ENCODE measurements around the gene LAD1.

The LAD1 gene

GRCh38 chr1:201391651-201392511, 7.2 kb downstream of the LAD1 start:
- no peak for DNase-seq (ENCODE audit: low read depth in 3 of 3)

- no peak for DNase-seq (ENCODE audit: low read depth in 3 of 3)
These were observed 7.9 kb downstream of the LAD1 start for GRCh38 chr1:201391225-201391624.

- no peak for DNase-seq (ENCODE audit: low read depth in 3 of 3)
These were observed 10.1 kb downstream of the LAD1 start for GRCh38 chr1:201389051-201389450.

GRCh38 chr1:201386208-201386607, 12.9 kb downstream of the LAD1 start:
- DNase-seq (ENCODE audit: low read depth in 3 of 3): no peak

GRCh38 chr1:201385299-201385891, 13.7 kb downstream of the LAD1 start:
- no peak for DNase-seq (ENCODE audit: low read depth in 3 of 3)

GRCh38 chr1:201384406-201384782, 14.7 kb downstream of the LAD1 start:
- no peak for DNase-seq (ENCODE audit: low read depth in 3 of 3)

- no peak for DNase-seq (ENCODE audit: low read depth in 3 of 3)
These were observed 15.3 kb downstream of the LAD1 start for GRCh38 chr1:201383647-201384405.

- no peak for DNase-seq (ENCODE audit: low read depth in 3 of 3)
These were observed 18.0 kb downstream of the LAD1 start for GRCh38 chr1:201381130-201381529.

GRCh38 chr1:201379733-201380242, 19.3 kb downstream of the LAD1 start:
- no peak for DNase-seq (ENCODE audit: low read depth in 3 of 3)

GRCh38 chr1:201378804-201379203, 20.3 kb downstream of the LAD1 start:
- DNase-seq (ENCODE audit: low read depth in 3 of 3): no peak

- DNase-seq (ENCODE audit: low read depth in 3 of 3): no peak
These were observed 21.5 kb downstream of the LAD1 start, which contains the start of gene TNNT2 for GRCh38 chr1:201377611-201378092. TNNT2 (minus strand) TSS chr1:201377680; CDS start chr1:201373254, 4,426 bp downstream.

GRCh38 chr1:201376464-201377374, 22.4 kb downstream of the LAD1 start:
- DNase-seq (ENCODE audit: low read depth in 3 of 3): no peak

GRCh38 chr1:201376107-201376463, 23.0 kb downstream of the LAD1 start:
- no peak for DNase-seq (ENCODE audit: low read depth in 3 of 3)

GRCh38 chr1:201375169-201375568, 24.0 kb downstream of the LAD1 start:
- DNase-seq (ENCODE audit: low read depth in 3 of 3): no peak

GRCh38 chr1:201374364-201374763, 24.8 kb downstream of the LAD1 start:
- DNase-seq (ENCODE audit: low read depth in 3 of 3): no peak

- DNase-seq (ENCODE audit: low read depth in 3 of 3): no peak
These were observed 27.3 kb downstream of the LAD1 start for GRCh38 chr1:201371792-201372191.

- DNase-seq (ENCODE audit: low read depth in 3 of 3): no peak
These were observed 27.8 kb downstream of the LAD1 start for GRCh38 chr1:201371276-201371675.

- no peak for DNase-seq (ENCODE audit: low read depth in 3 of 3)
These were observed 28.6 kb downstream of the LAD1 start for GRCh38 chr1:201370500-201370899.

- no peak for DNase-seq (ENCODE audit: low read depth in 3 of 3)
These were observed 29.9 kb downstream of the LAD1 start for GRCh38 chr1:201369209-201369608.

- no peak for DNase-seq (ENCODE audit: low read depth in 3 of 3)
These were observed 32.4 kb downstream of the LAD1 start for GRCh38 chr1:201366696-201367095.

- DNase-seq (ENCODE audit: low read depth in 3 of 3): no peak
These were observed 33.9 kb downstream of the LAD1 start for GRCh38 chr1:201365251-201365650.
